NCI-H2081 (cell line): ENCODE measurements around the gene BCOR.

Experiments used
- DNase-seq, 2 experiments: peaks; one replicate each; lab custom pipeline; 2025; lab: John Stamatoyannopoulos, UW

BCOR gene

GRCh38 chrX:40097504-40098263, at the start of gene BCOR:
Gene BCOR, minus strand, starts transcription at chrX:40097958. Its CDS starts 20,029 bp downstream, at chrX:40077929.
- DNase-seq = peak; percentile 60 to 67

DNA sequence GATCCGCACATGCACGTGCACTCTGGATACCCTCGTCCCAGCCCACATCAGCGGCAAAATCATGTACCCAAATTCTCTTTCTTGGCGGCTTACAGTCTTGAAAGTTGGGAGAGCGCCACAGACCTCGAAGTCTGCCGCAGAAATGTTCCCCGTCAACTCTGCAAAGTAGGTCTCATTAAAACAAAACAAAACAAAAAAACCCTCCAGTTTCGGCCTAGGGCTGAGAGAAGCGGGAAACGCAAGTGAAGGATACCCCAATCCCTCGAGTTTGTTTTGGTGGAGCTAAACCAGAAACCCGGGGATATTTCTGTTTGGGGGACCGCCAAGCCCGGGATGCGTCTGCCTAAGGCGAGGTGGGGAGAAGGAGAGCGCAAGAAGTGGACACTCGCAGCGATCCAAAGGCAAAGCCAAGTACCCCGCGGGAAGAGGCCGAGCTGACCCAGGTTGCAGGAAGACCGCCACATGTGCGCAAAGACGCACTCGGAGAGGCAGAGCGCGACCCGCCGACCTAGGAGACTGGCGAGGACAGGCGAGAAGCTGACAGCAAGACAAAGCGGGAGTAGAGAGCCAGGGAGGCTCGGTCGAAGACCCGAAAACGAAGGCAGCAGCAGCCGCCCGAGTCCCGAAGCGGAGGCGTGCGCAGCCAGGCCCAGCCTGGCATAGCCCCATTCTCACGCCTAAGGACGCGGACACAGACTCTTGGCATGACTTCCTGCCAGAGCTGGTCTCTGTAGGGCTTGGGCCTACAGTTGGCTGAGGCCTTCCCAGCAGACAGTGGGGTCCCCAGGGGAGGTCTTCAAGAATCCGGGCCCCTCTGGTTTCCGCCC, 49.6 kb upstream of the BCOR start:
- no peak for DNase-seq

- DNase-seq = peak; percentile 45 to 49
Measured at GRCh38 chrX:40146262-40147125, 48.7 kb upstream of the BCOR start.

- DNase-seq = no peak
Measured at GRCh38 chrX:40145923-40146261, 48.1 kb upstream of the BCOR start.

GRCh38 chrX:40145001-40145922, 47.5 kb upstream of the BCOR start:
- peak in 1 of 2 experiments; percentile 65 for DNase-seq

DNA sequence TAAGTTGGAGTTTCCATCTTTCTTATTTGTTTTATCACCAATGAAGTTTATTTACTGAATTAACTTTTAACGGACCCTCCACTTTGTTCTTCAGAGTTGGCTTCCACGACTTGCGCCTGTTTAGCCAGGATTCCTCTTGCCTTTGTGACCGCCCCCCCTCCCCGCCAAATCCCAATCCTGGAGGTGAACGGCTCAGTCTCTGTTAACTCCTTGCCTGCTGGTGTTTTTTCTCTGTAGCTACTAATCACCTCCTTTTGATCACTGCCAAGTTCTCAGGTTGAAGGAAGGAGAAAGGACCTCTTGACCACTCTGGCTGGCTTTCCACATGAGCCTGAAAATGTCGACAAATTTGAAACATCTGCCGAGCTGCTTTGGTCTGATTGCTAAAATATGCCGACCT, 46.8 kb upstream of the BCOR start:
- no peak for DNase-seq

- DNase-seq = no peak
Measured at GRCh38 chrX:40143987-40144386, 46.2 kb upstream of the BCOR start.

GRCh38 chrX:40143001-40143400, 45.2 kb upstream of the BCOR start:
- DNase-seq = no peak

DNA sequence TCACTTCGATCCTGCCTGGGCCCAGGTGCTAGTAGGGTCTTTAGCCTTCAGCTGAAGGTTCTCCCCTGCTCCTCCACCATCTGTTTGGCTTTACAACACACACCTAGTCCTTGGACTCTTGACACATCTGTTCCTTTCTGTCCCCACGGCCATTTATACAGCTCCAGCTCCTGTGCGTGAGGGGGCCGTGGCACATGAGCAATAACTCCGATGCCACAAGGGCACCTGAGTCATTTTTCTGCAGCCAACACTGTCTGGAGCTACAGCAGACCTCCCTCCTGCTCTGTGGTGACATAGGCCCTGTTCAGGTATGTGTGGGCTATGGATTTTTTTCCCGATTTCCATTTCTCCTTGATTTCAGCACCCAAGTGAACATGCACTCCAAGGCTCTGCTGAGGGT, 44.7 kb upstream of the BCOR start:
- DNase-seq = no peak

- DNase-seq = no peak
Measured at GRCh38 chrX:40140706-40141499, 43.1 kb upstream of the BCOR start.

- DNase-seq = no peak
Measured at GRCh38 chrX:40132751-40133150, 35.0 kb upstream of the BCOR start.

- no peak for DNase-seq
Measured at GRCh38 chrX:40131654-40132337, 34.0 kb upstream of the BCOR start.

DNA sequence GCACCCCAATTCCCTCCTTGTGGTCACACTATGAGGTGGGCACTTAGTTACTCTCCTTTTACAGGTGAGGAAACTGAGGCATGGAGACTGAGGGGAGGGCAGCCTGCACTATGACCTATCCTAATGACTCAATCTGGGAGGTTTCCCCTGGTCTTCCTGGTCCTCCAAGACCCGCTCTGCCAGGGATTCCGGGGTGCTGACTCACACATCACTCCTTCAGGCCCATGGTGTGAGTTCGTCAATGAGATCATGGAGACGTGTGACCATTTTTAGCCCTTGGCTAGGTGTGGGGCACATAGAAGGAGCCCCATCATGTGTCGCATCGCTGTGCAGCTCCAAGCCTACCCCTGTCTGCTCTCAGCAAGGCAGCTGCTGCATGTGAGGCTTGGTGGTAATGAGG, 32.4 kb upstream of the BCOR start:
- DNase-seq = no peak

DNA sequence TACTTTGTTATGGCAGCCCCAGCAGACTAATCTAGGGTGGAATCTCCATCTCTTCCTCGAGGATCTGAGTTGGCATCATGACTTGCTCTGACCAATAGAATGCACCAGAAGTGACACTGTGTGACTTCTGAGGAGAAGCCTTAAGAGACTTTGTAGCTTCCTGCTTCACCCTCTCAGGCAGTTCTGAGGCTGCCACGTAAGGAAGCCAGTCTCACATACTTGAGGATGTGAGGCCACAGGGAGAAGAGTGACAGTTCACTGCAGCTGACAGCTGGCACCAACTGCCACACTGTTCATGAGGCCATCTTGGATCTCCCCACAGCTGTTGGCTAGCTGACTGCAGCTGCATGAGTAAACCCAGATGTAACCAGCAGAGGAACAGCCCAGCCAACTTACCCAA, 29.3 kb upstream of the BCOR start:
- no peak for DNase-seq

DNA sequence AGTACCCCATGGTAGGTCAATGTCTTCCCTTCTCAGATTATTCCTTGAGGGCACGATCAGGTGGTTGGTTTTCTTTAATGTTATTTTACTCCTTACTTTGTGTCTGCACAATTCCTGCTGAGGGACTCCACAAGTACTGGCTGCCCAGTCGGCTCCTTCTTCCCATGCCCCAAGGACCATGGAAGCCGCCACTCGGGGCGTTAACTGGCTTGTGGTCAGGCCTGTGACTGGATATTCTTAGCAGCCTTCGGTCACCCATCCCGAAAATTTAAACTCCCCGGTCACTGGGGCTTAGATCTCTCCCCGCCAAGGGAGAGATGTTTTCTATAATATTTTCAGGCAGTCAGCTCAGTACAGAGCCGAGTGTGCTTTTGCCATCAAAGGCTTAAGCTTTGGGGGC, 24.7 kb upstream of the BCOR start:
- no peak for DNase-seq

DNA sequence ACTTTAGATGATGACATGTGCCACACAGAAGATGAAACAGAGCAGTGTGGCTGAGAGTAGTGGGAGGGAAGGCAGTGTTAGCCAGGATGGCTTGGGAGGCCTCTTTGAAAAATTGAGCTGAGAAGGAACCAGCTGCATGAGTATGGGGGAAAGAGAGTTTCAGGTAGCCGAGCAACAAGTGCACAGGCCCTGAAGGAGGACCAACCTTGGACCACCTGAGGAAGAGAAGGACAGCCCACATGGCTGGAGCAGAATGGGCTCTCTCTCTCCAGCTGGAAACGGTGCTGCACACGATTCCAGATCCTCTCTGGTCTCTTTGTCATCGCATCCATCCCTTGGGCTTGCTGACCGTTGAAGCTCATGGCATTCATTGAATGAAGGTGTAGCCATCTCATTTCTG, 23.9 kb upstream of the BCOR start:
- DNase-seq = no peak

- no peak for DNase-seq
Measured at GRCh38 chrX:40120838-40121580, 23.3 kb upstream of the BCOR start.

- no peak for DNase-seq
Measured at GRCh38 chrX:40117715-40118285, 20.0 kb upstream of the BCOR start.

- no peak for DNase-seq
Measured at GRCh38 chrX:40116925-40117324, 19.2 kb upstream of the BCOR start.
